CD4-positive, alpha-beta T cell treated with Interleukin-4 for 4 hours (primary cell): ENCODE data around the gene TEX54.
A peak's percentile ranks its signal among the peaks of the same experiment; 100 is the strongest.
"Not testable (repeated sequence)": the region's sequence is repeated elsewhere in the genome, so short reads cannot be mapped to it uniquely, and the experiment has no call there.

Experiments
- DNase-seq: peaks from one replicate; pipeline ENCODE4 v3.0.0-alpha.2; 2020

Gene TEX54

DNA sequence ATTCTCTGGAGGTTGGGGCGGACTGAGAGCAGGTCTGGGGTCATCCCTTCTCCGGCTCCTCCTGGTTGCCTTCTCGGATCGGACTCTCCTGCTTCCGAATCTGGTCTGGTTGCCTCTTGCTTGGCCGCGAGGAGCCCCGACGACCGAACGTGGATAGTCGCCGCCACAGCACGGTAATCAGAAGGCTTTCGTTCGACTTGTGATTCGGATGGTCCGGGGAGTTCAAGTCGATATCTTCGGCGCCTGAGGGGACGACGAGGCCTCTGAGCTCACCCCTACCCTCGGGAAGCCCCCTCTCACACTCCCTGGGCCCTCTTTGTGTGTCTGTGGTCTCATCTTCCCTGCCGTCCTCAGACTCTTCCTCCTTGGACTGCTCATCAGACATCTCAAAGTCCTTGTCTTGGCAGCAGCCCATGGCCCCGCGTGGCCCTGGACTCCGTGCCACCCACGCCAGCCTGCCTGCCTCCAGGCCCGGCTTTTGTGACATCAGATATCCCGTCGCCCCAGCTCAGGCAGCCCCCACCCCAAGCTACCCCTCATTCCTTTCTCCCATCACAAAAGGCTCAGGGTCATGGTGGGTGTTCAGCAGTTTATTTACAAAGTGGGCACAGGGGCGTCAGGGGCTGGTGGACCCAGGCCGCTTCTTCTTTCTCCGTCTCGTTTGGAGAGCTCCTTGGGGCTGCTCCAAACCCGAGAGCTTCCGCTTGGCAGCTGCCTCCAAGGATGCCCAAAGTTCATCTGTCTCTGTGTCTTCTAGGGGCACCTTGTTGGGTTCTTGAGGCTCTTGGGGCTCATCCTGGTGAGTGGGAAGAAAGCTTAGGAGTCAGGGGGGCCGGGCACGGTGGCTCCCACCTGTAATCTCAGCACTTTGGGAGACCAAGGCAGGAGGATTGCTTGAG lies at the start of gene TEX54:
Gene TEX54 (minus strand): TSS at position 506 of the 899 bp plus-strand sequence.
- no peak for DNase-seq

DNA sequence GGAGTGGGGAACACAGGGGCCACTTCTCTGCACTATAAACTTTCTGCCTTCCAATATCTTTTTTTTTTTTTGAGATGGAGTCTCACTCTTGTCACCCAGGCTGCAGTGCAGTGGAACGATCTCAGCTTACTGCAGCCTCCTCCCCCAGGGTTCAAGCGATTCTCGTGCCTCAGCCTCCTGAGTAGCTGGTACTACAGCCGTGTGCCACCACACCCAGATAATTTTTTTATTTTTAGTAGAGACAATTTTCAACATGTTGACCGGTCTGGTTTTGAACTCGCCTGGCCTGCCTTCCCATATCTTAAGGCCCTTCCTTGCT lies 49.7 kb upstream of the TEX54 start:
- DNase-seq = no peak

DNA sequence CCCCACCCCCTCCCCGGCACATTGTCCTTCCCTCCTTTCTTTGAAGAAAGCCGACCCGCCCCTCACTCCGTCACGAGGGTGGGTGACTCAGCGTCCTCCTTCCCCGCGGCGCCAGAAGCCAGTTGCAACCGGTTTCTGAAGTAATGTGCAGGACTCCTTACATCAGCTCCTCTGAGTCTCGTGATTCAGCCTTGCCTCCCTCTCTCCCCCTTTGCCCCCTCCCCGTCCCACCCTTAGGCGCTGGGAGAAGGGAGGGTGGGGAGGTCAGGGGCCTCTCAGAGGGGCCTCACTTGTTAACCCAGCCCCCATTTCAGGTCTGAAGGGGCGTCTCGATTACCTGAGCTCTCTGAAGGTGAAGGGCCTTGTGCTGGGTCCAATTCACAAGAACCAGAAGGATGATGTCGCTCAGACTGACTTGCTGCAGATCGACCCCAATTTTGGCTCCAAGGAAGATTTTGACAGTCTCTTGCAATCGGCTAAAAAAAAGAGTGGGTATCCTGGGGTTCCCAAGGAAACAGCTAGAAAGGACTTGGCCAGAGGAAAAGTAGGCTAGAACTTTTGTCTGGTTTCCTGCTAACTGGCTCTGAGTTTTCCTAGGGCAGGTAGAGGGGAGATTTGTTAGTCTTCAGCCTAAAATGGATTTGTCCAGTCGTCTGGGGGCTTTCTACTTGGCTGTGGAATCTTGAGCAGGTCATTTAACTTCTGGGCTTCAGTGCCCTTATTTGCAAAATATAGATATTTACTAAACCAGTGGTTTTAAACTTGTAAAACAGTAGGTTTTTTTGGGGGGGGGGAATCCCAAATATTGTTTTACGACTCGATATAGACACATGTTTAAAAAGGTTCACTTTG lies 49.2 kb upstream of the TEX54 start:
- DNase-seq = peak; percentile 94

DNA sequence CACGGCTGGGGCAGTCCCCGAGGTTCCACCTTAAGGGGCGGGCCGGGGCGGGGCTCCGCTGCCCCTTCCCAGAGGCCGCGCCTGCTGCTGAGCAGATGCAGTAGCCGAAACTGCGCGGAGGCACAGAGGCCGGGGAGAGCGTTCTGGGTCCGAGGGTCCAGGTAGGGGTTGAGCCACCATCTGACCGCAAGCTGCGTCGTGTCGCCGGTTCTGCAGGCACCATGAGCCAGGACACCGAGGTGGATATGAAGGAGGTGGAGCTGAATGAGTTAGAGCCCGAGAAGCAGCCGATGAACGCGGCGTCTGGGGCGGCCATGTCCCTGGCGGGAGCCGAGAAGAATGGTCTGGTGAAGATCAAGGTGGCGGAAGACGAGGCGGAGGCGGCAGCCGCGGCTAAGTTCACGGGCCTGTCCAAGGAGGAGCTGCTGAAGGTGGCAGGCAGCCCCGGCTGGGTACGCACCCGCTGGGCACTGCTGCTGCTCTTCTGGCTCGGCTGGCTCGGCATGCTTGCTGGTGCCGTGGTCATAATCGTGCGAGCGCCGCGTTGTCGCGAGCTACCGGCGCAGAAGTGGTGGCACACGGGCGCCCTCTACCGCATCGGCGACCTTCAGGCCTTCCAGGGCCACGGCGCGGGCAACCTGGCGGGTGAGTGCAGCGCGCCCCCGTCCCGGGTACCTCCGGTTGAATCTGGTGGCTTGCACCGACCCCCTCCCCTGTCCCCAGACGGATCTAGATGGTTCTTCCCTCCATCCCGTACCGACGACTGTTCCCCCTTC lies 48.4 kb upstream of the TEX54 start, which contains the start of gene SLC3A2:
Gene SLC3A2 (plus strand): TSS at position 94 of the 776 bp plus-strand sequence. CDS start 128 bp downstream, at position 222.
- DNase-seq = peak; percentile 82

DNA sequence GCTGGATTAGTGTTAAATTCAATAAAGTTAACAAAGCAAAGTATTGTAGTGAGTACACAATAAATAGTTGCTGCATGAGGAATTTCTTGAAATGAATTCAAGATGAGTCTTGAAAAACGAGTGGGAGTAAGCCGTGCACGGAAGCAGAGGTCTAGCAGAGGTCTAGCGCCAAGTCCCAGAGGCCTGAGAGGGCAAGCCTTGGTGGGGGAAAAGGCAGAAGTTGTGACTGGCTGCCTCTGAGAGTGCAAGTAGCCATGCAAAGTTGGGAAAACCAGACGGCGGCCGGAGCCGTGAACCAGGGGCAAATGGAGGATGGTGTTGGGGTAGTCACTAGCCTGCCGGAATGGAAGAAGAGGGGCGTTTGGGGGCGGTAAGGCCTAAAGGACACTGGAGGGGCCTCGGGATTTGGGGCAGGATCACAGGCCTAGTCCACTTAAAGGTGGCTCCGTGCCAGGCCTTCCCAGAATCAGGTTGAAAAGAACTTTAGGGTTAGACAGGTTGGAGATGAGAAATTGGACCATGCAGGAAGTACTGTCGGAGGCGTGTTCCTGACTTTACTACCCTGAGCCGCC lies 47.7 kb upstream of the TEX54 start:
- DNase-seq = no peak

DNA sequence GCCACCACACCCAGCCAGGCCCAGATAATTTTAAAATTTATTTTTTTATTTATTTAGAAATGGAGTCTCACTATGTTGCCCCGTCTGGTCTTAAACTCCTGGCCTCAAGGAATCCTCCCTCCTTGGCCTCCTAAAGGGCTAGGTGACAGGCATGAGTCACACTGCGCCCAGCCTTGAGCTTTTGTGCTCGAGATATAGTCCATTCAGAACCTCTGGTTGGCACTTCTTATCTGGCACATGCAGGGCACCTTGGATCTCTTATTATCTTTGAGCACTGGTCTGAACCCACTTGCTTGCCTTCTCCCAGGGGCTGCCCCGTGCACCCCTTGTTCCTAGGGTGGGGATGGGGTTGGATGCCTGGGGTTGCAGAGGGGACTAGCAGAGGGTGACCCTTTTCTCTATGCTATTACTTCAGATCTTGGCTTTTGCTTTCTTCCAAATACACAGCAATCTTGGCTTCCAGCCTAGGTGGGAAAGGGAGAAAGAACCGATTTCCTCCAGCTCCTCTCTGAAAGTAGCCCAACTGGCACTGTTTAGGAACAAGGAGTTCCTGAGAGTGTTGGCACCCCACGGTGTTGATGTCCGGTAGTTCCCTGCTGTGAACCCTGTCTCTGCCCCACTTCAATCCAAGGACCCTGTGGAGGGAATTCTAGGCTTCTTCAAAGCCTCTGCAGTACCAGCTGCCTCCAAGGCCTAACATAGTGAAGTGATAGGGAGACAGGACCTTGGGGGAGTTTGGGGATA lies 46.8 kb upstream of the TEX54 start:
- no peak for DNase-seq

DNA sequence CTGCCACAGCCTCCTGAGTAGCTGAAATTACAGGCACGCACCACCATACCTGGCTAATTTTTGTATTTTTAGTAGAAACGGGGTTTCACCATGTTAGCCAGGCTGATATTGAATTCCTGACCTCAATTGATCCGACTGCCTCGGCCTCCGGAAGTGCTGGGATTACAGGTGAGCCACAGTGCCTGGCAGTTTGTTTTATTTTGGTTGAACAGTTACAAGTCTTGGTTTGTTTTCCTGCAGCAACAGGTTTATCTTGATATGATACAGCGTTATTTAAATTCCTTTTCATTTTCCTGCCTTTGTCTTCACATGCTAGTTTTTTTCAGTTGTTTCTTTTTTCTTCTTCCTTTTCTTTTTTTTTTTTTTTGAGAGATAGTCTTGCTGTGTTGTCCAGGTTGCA lies 44.1 kb upstream of the TEX54 start:
- DNase-seq = no peak

DNA sequence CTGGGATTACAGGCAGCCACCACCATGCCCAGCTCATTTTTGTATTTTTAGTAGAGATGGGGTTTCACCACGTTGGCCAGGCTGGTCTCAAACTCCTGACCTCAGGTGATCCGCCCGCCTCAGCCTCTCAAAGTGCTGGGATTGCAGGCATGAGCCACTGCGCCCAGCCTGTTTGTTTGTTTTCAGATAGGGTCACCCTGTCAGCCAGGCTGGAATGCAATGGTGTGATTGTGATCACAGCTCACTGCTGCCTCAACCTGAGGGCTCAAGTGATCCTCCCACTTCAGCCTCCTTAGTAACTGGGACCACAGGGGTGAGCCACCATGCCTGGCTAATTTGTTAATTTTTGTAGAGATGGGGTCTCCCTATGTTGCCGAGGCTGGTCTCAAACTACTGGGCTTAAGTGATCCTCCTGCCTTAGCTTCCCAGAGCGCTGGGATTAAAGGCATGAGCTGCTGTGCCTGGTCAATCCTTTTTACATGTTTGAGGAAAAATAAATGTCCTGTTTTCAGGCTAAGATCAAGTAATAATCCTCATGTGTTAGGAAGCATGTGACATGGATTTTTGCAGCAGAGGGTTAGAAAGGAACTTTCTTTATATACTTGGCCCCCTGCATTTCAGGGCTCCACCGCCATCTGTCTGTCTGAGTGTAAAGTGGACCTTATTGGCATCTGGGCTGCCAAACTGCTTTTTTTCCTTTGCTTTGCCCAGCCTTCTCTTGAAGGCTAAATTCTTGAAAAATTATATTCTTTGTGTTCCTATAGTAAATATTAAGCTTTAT lies 43.2 kb upstream of the TEX54 start:
- no peak for DNase-seq

DNA sequence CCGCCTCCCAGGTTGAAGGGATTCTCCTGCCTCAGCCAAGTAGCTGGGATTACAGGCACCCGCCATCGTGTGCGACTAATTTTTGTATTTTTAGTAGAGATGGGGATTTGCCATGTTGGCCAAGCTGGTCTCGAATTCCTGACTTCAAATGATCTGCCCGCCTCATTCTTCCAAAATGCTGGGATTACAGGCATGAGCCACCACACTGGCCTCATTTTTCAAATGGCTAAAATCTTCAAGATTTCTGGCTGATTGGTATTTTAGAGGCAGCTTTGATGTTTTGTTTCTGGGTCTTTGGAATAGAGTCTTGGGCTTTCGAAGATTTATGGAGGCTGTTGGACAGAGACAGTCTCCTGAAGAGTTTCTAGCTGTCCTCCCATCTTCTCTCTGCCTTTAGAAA lies 42.2 kb upstream of the TEX54 start:
- DNase-seq = no peak

DNA sequence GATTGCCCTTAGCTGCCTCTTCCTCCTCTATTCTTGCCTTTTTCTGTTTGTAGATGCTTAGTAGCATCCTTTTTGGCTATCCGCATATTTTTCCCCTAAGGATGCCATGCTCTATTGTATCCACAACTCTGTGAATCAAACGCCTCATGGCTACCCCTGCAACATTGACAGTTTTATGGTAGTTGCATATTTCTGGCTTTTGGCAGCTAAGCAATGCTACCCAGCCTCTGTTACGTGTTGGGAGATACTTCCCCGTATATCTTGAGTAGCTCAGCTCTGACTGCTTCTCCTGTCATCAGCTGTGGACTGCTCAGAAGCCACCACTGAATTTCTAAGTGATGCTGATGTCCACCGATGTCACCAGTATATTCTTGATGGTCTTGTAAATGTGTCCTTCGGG lies 33.0 kb upstream of the TEX54 start:
- DNase-seq = no peak

DNA sequence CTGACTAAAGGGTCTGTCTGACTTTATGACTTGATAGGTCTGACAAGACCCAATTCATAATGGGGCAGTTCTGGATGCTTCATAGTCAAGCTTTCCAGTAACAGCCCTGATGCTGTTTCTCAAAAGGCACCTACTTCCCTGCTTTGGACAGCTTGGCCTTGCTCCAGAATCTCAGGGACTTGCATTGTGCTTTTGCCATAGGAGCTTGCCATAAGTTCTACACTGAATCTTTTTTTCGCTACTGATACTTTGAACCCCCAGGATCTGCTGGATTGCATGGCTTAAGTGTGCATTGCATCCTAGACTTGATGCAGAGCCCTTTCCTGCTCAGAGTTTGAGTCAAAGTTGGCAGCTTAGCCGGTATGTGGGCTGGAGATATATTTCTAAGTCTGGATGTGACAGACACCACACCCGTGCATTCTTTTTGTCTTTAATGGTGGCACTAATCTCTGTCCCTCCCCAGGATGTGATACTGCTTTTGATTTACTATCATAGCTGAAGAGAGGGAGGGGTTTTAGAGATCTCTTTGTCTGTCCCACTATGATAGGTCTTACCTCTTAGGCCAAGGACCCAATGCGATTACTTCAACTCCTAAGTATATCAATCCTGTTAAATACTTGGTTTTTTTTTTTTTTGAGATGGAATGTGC lies 31.2 kb upstream of the TEX54 start:
- DNase-seq = no peak

DNA sequence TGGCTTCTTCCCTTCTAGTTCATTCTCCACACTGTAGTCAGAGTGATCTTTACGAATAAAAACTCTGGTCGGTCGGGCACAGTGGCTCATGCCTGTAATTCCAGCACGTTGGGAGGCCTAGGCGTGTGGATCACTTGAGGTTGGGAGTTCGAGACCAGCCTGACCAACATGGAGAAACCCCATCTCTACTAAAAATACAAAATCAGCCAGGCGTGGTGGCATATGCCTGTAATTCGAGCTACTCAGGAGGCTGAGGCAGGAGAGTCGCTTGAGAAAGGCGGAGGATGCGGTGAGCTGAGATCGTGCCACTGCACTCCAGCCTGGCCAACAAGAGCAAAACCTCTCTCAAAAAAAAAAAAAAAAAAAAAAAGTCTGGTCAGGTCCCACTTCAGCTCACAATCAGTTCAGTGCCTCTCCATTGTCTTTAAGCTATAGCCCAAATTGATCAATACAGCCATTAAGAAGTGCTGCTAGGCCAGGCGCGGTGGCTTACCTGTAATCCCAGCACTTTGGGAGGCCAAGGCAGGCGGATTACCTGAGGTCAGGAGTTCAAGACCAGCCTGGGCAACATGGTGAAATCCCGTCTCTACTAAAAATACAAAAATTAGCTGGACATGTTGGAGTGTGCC lies 29.0 kb upstream of the TEX54 start:
- not testable (repeated sequence) for DNase-seq

DNA sequence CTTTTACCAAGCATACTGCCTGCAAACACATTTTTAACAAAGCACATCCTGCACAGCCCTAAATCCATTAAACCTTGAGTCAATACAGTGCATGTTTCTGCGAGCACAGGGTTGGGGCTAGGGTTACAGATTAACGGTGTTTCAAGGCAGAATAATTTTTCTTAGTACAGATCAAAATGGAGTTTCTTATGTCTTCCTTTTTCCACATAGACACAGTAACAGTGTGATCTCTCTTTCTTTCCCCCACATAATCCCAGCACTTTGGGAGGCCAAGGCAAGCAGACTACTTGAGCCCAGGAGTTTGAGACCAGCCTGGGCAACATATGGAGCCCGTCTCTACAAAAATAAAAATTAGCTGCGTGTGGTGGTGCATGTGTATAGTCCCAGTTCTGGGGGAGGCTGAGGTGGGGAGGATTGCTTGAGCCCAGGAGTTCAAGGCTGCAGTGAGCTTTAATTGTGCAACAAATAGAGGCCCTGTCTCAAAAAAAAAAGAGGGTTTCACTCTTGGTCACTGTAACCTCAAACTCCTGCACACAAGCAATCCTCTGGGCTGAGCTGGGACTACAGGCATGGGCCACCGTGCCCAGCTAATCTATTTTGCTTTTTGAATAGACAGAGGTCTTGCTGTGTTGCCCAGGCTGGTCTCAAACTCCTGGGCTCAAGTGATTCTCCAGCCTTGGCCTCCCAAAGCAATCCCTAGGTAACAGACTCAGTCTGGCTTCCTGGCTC lies 28.4 kb upstream of the TEX54 start:
- DNase-seq = no peak

DNA sequence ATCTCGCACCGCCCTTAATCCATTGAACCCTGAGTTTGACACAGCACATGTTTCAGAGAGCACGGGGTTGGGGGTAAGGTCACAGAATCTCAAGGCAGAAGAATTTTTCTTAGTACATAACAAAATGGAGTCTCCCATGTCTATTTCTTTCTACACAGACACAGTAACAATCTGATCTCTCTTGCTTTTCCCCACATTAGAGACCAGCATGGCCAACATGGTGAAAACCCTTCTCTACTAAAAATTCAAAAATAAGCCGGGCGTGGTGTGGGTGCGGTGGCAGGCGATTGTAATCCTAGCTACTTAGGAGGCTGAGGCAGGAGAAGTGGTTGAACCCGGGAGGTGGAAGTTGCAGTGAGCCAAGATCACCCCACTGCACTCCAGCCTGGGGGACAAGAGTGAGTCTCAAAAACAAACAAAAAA lies 26.7 kb upstream of the TEX54 start:
- DNase-seq = not testable (repeated sequence)

DNA sequence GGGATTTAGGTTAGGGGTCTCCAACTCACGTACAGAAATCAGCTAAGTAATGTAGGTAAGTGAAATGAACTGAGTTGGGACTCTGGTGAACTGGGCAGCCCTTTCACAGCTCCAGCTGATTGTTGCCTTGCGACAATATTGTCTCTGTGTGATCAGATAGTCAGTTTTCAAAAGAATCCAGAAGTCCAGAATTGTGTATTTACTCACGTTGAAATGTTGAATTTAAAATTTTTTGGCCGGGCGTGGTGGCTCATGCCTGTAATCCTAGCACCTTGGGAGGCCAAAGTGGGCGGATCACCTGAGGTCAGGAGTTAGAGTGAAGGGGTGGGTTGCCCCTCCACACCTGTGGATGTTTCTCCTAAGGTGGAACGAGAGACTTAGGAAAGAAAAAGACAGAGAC lies 25.6 kb upstream of the TEX54 start:
- no peak for DNase-seq

DNA sequence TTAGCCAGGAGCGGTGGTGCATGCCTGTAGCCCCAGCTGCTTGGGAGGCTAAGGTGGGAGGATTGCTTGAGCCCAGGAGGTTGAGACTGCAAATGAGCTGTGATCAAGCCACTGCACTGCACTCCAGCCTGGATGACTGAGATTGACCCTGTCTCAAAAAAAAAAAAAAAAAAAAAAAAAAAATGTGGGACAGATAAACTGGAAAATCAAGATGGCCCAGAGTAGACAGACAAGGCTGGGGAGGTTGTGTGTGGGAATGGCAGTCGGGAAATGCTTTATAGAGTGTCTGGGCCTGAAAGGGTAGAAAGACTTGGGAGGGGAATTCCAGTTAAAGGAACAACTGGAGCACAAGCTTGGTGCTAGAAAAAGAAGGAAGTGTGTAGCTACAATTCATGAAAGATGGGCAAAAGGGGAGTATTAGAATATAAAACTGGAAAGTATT lies 24.9 kb upstream of the TEX54 start:
- DNase-seq = no peak

DNA sequence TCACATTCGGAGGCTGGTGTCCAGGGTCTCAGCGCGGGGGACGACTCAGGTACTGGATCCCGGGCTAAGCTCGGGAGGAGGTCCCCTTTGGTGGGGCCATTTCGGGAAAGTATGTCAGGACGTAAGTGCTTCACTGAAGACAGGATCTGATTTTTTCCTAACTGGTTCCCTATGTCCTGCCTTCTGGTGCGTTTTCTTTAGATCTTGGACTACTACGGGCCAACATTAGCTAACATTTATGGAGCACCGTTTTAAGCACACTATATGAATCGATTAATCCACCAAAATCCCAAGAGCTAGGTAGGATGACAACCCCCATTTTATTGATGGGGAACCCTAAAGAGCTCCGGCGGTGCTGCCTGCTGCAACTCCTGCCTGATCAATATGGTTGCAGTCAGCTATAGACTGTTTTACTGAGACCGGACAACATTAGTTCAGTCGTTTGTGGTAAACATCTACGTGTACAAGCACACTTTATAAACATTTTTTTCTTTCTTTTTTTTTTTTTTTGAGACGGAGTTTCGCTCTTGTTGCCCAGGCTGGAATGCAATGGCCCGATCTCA lies 23.8 kb upstream of the TEX54 start:
- DNase-seq = no peak

DNA sequence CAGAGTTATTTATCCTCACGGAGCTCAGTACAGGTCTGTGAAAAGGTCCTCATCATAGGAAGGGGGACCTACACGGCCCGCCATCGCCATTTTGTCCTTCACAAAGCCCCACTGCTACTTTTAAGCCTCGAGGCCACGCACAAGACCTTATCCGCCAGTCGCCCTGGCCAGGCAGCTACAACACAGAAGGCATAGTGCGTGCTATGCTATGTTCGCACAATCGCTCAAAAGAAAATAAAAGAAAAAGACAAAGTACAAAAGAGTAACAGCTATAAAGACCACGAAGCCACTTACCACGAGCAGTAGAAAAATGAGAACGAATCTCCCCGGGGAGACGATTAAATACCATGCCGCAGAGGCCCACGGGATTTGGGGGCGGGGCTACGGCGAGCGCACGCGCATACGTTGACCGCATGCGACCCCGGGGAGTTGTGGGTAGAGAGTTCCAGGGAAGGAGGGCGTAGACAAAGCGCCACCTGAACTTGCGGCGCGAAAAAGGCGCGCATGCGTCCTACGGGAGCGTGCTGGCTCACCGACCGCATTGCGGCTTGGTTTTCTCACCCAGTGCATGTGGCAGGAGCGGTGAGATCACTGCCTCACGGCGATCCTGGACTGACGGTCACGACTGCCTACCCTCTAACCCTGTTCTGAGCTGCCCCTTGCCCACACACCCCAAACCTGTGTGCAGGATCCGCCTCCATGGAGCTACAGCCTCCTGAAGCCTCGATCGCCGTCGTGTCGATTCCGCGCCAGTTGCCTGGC lies 23.1 kb upstream of the TEX54 start:
- DNase-seq = peak; percentile 98
